ENCODE results near the gene TRIM63.

TRIM63 gene

DNA sequence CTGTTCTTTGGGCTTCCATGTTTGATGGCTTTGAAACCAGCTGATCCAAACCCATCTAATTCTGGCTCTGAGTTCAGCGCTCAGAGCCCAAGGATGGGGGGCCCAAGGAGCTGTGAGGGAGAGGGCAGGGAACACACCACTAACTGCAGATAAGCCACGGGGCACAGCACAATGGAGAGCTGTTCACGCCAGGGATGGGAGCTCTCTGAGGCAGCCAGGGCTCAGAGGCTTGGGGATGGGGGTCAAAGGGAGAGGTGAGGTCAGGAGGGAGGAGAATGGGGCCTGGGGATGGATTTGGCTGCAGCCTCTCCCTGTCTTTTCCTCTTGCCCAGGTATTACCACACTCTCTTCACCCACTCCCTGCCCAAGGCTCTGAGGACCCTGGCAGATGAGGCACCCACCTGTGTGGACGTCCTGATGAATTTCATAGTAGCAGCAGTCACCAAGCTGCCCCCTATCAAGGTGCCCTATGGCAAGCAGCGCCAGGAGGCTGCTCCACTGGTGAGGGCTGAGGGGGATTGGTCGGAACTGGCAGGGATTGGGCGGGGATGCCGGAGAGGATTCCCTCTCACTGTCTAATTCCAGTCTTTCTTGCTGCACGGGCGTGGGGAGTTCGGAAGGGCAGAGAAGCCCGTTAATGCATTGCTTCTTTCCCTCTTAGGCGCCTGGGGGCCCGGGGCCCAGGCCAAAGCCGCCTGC lies 32.8 kb downstream of the TRIM63 start:
- DNase-seq (ENCODE audit: low read depth, low spot score), result no peak

DNA sequence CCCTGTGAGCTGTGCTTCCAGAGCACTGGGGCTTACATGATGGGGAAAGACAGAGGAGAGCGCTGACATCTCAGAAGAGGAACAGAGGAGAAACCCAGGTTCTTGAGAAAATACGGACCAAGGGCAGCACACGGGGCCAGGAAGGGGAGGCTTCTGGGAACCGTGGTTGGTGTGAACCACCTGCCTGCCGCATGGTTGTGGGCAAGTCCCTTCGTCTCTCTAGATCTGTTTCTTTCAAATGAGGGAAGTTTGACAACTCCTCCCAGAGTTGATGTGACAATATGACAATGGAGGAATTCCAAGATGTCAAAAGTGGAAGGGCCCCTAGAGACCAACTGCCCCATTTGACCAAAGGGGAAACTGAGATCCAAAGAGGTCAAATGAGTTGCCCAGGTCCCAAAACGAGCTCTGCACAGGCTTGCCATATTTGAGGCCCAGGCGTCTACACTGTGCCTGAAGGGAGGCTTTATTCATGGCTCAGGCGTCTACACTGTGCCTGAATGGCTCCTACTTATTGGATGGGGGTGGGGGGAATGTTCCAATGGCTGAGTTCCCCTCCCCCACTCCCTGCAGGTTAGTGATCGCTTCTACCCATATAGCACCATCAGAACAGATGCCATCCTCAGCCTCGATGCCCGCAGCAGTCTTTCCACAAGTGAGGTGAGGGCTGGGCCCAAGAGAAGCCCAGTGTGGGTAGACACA lies 34.6 kb downstream of the TRIM63 start:
- DNase-seq (ENCODE audit: low read depth, low spot score), result no peak

DNA sequence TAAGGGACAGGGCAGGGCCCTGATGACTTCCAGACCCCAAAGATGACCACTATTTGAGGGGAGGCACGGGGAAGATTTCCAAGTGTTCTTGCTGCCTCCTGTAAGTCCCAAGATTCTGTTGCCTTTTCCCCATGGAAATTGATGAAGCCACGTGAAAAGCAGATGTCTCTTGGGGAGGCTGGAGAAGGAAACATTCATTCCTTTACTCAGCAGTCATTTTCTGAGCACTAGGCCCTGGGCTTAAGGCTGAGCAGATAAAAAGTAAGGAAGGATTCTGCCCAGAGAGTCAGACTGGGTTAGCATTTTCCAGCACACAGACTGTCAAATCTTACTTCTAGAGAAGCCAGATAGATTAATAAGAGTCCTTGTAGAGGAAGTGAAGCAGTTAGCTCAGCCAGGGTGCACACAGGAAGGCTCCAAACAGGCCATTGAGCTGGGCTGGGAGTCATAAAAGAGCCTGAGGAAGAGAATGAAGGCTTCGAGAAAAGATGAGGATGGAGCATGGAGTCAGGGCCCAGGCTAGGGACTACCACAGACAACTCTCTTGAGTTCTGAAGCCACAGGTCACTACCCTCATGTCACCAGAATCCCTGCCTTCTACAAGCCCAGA lies 35.7 kb downstream of the TRIM63 start:
- no peak for DNase-seq (ENCODE audit: low read depth, low spot score)

DNA sequence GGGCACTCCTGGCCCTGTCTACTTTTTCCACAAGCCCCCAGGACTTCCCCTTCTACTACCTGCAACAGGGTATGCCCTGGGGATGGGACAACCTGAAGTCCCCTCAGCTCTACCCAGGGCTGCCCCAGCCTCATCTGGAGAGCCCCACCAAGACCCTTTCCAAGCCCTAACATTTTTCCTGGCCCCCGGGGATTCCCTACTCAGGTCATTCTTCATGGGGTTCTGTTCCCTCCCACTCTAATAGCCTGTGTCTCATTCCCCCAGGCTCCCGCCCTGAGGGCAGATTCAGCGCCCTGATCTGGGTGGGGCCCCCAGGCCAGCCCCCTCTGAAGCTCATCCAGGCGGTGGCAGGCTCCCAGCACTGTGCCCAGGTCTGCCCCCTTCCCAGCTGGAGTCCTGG lies 36.2 kb downstream of the TRIM63 start:
- DNase-seq (ENCODE audit: low read depth, low spot score), result no peak

DNA sequence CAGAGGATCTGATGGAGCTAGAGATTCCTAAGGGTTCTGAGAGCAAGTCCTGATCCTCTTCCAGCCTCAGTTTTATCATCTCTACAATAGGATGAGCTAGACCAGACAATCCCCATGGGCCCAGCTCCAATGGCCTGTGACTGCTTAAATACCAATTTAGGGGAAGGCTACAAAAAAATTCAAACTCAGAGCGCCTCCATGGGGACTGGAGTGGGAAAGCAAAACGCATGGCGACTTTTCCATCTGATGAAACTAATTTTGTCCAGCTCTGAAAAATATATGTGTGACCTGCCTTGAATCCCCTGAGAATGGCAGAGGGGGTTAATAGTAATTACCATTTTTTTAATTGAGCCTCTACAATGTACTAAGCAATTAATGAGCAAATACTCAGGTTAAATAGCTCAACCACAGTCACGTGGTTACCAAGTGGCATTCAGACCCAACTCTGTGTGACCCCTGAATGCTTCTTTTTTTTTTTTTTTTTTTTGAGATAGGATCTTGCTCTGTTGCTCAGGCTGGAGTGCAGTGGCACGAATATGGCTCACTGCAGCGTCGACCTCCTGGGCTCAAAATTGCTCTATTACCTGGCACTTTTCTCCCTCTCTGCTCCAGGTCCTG lies 37.5 kb downstream of the TRIM63 start:
- no peak for DNase-seq (ENCODE audit: low read depth, low spot score)

DNA sequence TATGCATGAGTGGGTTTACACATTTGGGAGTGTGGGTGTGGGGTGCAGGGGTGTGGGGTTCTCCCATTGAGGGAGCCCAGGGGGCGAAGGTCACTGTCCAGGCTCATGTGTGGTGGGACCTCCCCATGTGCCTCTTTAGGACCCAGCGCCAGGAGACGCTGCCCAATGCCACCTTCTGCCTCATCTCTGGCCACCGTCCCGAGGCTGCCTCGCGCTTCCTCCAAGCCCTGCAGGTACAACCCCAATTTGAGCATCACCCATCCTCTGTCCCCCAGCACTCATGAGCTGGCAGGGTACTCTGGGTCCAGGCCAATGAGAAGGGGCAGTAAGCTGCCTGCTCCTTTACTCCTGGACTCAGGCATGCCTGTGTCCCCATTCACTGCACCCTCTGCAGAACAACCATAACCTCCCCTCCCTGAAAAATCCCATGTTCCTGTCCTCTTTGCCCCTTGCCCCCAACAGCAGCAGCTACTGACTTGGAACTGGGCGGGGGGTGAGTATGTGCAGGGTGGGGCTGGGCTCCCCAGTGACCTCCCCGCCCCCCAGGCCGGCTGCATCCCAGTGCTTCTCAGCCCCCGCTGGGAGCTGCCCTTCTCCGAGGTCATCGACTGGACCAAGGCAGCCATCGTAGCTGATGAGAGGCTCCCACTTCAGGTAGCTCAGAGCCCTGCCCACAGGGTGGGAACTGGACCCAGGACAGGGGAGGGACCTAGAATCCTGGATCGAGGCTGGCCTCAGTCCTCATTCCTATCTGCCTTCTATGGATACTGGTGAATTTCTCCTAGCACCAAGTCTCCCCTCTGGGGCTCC lies 38.2 kb downstream of the TRIM63 start:
- DNase-seq (ENCODE audit: low read depth, low spot score), result no peak

DNA sequence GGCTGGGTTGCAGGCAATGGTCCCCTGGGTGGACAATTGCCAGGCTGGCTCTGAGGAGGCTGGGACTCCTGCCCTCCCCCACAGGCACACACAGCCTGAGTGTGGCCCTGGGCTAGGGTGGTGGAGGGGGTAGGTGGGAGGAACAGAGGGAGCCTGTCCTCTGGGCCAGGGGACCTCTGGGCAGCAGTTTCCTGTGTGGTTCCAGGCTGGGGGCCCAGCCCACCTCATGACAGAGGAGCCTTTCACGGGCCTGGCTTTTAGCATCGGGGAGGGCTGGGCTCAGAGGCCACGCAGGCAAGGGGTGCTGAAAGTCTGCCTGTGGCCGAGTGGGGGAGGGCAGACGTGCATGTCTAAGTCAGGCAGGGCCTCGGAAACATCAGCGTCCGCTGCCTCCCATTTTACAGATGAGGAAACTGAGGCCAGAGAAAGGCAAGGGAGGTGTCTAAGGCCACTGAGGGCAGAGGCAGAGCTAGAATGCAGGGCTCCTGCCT lies 38.9 kb downstream of the TRIM63 start:
- DNase-seq (ENCODE audit: low read depth, low spot score), result no peak

DNA sequence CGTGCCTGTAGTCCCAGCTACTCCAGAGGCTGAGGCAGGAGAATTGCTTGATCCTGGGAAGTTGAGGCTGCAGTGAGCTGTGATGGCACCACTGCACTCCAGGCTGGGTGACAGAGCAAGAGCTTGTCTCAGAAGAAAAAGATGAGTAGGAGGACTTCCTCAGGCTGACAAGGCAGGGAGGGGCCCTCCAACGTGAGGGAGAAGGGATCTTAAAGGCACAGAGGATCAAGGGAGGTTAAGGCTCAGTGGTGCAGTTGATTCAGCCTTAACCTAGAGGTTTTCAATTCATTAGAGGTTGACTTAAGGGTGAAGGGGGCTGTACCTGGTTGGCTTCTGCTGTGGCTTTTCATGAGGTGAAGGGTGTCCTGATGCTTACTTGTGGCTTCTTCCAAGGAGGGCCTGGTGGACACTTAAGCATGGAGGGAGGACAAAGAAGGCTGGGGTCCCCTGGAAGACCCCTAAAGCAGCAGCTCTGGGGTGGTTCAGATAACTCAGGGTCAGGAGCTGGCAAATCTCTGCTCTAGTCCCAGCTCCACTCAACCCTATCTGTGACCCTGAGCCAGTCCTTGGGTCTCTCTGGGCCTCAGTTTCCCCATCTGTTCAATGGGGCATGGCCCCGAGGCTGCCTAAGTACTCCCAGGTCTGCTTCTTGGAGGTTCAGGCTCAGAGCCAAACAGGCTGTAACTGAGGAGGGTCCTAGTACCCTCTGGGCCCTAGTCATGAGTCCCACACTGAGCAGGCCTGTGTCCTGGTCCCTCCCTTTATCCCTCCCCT lies 39.5 kb downstream of the TRIM63 start:
- DNase-seq (ENCODE audit: low read depth, low spot score), result no peak

DNA sequence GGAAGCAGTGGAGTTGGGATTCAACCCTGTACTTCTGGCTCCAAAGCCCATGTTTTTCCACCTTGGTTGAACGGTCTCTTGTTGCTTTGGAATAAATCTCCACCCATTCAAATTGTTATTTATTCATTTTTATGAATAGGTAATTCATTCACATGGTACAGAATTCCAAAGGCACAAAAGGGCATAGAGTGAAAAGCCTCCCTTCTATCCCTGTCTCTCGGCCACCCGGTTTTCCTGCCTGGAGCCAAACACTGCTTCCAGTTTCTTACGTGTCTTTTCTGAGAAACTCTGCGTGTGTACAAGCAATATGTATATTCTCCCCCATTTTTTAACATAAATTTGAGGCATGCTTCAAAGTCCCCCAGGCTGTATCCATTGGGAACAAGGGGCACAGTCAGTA lies 41.9 kb downstream of the TRIM63 start:
- no peak for DNase-seq (ENCODE audit: low read depth, low spot score)

DNA sequence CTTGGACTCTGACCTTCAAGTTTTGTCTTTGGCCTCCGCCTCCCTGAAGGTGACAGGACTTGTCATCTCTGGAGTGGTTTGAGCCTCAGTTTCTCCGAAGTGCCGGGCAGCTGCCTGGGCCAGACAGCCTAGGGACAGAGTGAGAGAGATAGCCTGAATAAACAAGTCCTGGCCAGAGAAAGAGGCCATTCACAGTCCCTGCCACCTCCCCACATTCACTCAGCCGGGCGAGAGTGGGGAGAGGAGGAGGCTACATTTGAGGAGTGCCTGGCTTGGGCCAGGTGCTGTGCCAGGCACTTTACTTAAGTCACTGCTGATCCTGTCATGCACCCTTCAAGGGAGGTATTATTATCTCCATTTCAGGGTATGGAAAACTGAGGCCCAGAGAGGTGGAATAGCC lies 42.4 kb downstream of the TRIM63 start:
- DNase-seq (ENCODE audit: low read depth, low spot score), result no peak

DNA sequence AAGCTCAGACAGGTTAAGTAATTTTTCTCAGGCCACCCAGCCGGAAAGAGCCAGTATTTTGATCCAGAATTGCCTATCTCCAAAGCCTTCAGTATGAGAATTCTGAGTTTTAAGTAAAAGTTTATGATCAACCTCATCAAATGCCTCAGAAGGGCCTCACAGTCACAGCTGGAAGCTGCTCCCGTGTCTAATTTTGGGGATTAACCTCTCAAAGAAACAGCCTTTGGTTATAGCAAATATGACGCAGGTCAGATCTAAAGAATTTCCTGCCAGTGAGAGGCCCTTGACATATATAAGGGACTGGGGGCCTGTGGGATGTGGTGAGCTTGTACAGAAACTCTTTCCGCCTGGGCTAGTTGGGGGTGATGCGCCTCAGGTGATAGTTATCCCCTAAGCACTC lies 43.6 kb downstream of the TRIM63 start:
- DNase-seq (ENCODE audit: low read depth, low spot score), result no peak

DNA sequence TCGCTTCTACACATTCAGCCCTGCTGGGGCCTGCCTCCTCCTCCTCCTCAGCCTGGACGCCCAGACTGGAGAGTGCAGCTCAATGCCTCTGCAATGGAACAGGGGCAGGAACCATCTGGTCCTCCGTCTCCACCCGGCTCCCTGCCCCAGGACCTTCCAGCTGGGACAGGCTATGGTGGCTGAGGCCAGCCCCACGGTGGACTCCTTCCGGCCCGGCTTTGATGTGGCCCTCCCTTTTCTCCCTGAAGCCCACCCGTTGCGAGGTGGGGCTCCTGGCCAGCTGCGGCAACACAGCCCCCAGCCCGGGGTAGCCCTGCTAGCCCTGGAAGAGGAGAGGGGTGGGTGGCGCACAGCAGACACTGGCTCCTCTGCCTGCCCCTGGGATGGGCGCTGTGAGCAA lies 44.4 kb downstream of the TRIM63 start:
- no peak for DNase-seq (ENCODE audit: low read depth, low spot score)

DNA sequence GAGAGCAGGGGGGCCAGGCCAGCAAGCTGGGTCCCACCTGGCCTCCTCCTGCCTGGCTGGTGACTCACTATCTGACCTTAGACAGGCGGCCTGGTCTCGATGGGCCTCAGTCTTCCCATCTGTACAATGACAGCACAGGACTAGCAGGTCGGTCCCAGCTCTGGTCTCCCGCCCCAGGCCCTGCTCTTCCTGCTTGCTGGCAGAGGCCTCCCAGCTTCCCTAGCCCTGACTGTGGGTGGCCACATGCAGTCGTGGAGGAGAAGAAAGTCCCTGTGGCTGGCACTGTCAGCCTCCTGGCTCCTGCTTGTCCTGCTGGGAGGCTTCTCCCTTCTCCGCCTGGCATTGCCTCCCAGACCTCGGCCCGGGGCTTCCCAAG lies 45.0 kb downstream of the TRIM63 start:
- DNase-seq (ENCODE audit: low read depth, low spot score), result no peak

DNA sequence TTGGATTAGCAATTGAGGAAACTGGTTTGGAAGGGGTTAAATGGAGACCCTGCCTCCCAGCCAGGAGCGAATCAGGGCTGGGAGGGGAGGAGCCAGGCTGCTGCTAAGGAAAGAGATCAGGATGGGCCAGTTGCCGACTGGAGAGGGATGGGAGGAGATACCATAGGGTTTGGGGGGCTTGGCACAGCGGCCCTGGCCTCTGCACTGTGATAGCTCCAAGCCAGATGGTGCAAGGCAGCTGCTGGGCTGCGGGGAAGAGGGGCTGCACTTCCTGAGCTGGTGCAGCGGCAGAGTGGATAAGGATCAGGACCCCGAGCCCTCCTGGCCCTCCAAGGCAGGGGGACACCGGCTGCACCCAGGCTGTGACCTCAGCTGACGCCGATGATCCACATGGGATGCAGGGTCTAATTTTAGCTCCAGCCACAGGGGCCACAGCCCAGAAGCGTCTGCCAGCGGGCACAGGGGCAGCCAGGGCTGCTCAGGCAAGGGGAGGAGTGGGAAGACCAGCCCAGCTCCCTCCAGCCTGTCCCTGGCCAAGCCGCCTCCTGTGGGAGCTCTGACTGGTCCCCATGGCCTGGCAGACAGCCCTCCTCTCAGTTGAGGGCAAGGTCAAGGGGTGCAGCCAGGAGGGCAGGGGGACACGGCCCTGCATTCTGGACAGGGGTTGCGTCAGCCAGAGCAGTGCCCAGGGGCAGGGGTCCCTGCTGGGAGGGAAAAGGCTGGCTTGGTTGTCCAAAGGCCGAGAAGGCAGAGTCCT lies 45.6 kb downstream of the TRIM63 start, which contains the start of gene EXTL1:
Gene EXTL1, plus strand, starts transcription at position 129 of the 757 bp plus-strand sequence. CDS start 872 bp downstream, outside the sequence.
- no peak for DNase-seq (ENCODE audit: low read depth, low spot score)

DNA sequence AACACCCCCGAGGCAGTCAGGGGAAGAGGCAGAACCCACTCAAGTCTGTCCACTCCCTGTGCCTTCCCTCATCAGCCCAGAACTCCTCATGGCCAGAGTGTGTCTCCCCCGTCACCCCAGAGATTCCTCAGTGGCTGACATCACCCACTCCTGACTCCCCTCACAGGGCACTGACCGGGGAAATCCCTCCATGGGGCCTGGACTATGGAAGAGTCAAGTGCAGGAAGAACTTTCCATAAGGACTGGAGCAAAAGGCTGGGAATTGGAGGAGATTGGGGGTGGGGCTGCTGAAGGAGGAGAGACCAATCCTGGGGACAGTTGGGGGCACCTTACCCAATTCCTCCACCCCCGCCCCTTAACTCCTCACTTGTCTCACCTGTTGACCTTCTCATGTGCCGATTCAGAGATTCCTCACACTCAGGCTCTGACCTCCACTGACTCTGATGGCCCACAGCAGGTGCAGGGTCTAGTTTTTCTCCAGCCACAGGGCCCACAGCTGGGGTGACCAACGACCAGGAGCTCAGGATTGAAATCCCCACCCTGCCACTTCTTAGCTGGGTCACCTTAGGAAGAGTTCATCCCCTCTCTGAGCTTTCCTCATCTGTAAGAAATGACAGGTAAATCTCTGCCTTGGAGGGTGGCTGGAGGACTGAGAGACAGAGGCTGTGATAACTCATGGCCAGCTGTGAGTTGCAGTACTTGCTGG lies 46.3 kb downstream of the TRIM63 start:
- no peak for DNase-seq (ENCODE audit: low read depth, low spot score)

DNA sequence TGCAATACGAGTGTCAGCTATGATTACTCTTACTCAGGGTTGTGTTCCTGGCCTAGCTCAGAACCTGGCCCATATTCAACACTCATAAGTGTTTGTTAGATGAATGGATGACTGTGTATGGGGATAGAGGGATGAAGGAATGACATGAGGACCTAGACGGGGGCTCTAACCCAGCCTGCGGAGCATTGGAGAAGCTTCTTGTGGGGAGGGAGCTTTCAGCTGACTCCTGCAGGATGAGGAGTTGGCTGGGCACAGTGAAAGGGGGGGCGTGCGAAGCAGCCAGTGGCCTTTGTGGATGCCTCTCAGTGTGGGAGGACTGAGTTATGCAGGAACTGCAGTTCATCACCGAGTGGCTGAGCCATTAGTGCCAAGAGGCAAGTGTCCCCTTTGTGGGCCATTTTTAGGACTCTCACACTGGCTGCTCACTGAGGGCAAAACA lies 47.1 kb downstream of the TRIM63 start:
- DNase-seq (ENCODE audit: low read depth, low spot score), result no peak

DNA sequence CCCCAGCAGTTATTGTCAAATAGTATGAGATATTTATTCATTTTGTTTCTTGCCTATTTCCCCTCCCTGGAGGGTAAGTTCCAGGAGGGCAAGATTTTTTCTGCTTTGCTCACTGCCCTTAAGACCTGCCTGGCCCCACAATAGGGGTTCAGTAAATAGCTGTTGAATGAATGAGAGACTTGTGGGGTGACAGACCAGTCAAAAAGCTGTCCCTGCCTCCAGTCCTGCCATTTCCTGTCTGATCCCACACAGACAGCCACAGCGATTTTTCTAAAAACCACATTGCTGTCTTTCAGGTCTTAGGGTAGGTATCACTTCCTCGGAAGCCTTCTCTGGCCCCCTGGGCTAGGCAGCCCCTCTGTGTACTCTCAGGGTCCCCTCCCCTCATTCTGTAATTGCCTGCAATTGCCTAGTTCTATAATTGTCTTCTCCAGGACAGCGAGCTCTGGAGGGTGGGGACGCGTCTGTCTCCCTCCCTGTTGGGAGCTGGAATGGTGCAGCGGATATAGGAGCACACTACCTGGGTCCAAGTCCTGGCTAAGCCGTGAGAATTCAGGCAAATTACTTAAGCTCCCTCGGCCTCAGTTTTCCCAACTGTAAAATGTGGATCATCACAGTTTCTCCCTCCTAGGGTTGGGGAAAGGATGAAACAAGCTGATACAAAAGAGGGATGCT lies 47.7 kb downstream of the TRIM63 start:
- DNase-seq (ENCODE audit: low read depth, low spot score), result no peak

DNA sequence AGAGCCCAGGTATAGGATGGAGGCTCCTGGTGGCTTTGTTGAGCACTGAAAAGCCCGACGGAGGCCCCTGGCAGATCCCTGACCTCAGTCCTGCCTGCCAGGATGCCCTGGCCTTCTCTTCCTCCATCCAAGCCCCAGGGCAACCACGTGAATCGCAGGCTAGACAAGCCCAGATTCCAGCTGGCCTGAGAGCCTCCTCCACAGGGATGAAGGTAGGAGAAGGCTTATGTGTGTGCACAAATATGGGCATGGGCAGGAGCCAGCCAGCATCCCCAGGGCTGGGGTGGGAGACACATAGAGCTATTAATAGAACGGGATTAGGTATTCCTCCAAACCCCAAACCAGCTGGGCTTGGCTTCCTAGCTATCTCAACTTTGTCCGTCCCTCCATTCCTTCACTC lies 49.8 kb downstream of the TRIM63 start:
- DNase-seq (ENCODE audit: low read depth, low spot score), result no peak
